Skin of body (tissue), 2 donors: ENCODE data around the gene ACOX3. TPM values are rescaled to one million over a fixed set of nuclear protein-coding genes. Genes with fewer than 3 reads are reported as not detected.
"Not testable (repeated sequence)": the region's sequence is repeated elsewhere in the genome, so short reads cannot be mapped to it uniquely, and the experiment has no call there.

Source experiments
- DNase-seq: peaks from one replicate; lab custom pipeline; 2025; lab: John Stamatoyannopoulos, UW
- total RNA-seq: library from RNA; depleted of rRNA; stranded (reverse); fragments of >200 nt; gene quantifications from one replicate; pipeline ENCODE4 v1.2.3, GENCODE V29; 2014

The ACOX3 gene
- total RNA-seq, 1 donor from 2014 or later = 27.2 TPM

GRCh38 chr4:8355864-8356565 is 84.5 kb downstream of the ACOX3 start:
- DNase-seq = no peak

- no peak for DNase-seq
Observed at GRCh38 chr4:8355306-8355705, 85.2 kb downstream of the ACOX3 start.

GRCh38 chr4:8353912-8354453 is 86.5 kb downstream of the ACOX3 start:
- no peak for DNase-seq

DNA sequence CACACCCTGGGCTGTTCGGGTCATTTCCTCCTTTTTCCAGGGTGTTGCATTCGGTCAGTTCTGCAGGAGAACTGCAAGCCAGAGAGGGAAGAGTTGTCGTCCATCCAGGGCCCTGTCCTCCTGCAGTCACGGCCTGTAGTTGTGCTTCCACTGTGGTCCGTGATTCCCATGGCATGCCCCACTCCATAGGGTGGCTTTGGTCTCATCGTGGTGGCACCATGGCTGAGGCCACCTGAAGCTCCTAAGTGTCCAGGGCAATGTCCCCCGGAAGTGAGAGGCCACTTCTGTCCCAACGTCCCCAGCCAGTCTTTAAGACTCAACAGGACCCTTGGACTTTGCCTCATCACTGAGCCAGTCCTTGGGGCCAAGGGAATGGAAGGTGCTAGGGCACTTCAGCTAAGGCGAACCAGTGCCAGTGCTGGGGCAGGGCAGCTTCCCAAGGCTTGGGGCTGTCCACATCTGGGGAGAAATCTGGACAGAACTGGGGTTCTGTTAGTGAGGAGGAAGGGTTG is 87.3 kb downstream of the ACOX3 start:
- no peak for DNase-seq

DNA sequence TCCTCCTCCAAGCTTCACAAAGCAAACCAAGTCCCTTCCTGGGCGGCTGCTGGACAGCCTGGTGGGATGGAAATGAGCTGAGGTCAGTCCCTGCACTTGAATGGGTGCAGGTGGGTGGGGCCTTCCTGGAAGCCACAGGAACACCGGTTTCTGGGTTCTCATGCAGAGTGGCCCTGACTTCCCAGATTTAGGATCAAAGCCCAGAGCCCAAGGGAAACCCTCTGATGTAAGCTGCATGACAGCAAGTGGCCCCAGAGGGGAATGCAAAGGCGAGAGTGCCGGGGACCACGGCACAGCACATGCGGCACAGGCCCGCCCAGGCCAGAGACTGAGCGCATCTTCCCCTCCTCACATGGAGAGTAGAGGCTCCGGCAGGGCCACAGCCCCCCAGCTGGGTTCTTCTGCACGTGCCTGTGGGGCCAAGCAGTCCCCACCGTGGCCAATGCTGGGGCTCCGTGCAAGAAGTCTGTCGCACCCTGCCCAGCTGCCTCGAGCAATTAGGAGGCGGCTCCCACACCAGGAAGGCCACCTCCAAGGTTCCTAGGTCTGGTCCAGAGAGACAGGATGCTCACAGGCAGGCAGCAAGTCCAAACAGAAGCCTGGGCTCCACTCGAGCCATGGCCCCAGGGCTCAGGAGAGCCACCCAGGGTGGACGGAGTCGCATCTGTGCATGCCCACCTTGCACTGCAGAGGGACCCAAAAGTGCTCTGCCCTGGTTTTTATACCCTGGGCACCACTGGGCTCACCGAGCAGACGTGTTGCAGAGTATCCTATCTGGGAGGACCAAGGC is 88.0 kb downstream of the ACOX3 start:
- no peak for DNase-seq

GRCh38 chr4:8351931-8352367 is 88.6 kb downstream of the ACOX3 start:
- DNase-seq = no peak

GRCh38 chr4:8350841-8351461 is 89.6 kb downstream of the ACOX3 start:
- DNase-seq = no peak

DNA sequence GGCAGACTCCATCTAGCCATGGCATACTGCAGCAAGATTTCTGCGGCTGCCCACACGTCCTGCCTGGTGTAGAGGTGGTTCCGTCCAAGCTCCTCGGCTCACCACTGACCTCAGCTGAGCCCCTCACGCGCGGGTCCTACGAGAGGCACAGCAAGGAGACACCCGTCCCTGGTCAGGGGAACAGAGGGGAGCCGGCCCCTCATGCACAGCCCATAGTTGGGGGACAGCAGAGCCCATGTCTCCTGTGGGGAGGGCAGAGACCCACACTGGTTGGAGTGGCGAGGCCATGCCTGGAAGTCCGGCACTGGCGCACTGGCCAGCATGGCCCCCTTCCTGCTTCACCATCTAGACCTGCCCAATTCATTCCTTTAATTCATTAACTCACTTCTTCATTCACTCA is 90.2 kb downstream of the ACOX3 start:
- no peak for DNase-seq

- no peak for DNase-seq
Observed at GRCh38 chr4:8349664-8350236, 90.8 kb downstream of the ACOX3 start.

GRCh38 chr4:8349236-8349635 is 91.3 kb downstream of the ACOX3 start:
- DNase-seq = not testable (repeated sequence)

GRCh38 chr4:8348071-8348470 is 92.5 kb downstream of the ACOX3 start:
- DNase-seq = no peak

DNA sequence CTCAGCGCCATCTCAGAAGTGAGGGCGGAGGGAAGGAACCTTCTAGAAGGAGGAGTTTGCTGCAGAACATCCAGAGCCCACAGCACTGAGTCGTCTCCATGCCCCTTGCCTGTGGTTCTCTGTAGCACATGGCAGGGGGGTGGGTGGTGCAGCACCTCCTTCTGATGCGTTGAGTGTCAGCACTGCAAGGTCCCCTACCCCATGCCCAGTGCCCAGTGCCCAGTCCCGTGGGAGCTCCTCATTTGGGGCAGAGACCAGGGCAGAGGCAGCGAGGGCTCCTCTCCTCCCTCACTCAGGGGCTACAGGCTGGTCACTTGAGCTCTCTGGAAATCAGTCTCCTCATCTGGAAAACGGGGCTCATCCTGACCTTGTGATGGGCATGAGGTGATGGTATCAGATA is 92.9 kb downstream of the ACOX3 start:
- DNase-seq = no peak

GRCh38 chr4:8346838-8347605 is 93.5 kb downstream of the ACOX3 start:
- no peak for DNase-seq

GRCh38 chr4:8345946-8346814 is 94.3 kb downstream of the ACOX3 start:
- DNase-seq = no peak

GRCh38 chr4:8345053-8345945 is 95.2 kb downstream of the ACOX3 start:
- no peak for DNase-seq

GRCh38 chr4:8344377-8344776 is 96.1 kb downstream of the ACOX3 start:
- DNase-seq = no peak

- no peak for DNase-seq
Observed at GRCh38 chr4:8343967-8344331, 96.6 kb downstream of the ACOX3 start.

DNA sequence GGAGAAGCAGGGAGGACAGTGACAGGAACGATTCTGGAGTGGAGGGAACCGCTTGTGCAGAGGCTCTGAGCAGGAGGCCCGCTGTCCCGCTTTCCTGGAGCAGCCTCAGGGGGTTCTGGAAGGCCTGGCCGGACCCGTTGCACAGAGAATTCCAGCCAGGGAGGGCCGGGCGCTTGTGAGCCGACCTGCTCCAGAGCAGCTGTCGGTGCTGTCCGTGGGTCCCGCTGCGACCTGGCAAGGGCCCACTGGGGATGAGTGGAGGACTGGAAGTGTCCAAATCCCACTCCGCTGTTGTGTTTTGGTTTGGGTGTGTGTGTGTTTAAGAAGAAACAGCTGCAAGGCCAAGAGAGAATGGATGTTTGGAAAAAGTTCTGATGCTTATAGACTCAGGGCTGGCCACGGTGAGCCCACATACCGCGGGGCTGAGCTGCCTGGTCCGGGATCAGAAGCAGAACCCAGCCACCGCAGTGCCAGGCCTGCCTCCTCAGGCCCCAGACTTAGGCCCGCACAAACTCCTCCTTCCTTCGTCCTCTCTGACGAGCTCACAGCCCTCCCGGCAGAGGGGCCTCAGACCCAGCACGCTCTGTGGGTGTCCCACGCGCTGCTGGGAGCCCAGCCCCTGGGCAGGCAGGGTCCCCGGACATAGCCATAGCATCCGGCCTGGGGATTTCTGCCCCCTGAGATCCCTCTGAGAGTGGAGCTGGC is 97.1 kb downstream of the ACOX3 start:
- DNase-seq = no peak
